ENCODE measurements around the gene OXSR1.

DNA sequence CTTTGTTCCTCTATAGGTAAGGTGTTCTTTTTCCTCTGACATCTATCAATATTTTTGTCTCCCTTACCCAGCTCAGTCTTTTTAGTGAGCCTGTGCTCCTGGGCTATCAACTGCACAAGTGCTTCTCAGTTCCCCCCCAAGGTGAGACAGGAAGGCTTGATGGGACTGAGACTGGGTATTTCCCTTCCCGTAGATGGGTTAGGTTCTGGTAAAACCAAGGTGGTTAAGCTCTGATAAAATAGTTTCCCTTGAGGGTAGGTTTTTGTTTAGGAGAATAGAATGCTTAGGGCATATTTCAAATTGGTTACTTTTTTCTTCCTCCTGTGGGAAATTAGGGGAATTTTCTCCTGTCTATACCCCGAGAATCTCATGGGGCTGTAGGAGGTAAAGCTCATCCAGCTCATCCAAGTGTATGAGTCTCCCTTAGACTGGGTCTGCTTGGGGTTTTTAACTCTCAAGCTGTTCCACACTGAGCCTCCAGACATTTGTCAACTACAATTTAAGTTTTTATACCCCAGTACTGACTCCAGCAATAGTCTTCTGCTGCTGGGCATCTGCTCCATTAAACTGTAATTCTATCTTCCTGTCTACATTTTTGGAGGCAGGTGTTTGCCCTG lies 44.9 kb downstream of the OXSR1 start:
- TF ChIP-seq, protein P1, sequence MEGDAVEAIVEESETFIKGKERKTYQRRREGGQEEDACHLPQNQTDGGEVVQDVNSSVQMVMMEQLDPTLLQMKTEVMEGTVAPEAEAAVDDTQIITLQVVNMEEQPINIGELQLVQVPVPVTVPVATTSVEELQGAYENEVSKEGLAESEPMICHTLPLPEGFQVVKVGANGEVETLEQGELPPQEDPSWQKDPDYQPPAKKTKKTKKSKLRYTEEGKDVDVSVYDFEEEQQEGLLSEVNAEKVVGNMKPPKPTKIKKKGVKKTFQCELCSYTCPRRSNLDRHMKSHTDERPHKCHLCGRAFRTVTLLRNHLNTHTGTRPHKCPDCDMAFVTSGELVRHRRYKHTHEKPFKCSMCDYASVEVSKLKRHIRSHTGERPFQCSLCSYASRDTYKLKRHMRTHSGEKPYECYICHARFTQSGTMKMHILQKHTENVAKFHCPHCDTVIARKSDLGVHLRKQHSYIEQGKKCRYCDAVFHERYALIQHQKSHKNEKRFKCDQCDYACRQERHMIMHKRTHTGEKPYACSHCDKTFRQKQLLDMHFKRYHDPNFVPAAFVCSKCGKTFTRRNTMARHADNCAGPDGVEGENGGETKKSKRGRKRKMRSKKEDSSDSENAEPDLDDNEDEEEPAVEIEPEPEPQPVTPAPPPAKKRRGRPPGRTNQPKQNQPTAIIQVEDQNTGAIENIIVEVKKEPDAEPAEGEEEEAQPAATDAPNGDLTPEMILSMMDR (IDR thresholded peaks at IDR 0.05): no peak
- no peak for TF ChIP-seq POLR2A (IDR thresholded peaks at IDR 0.05)

Measured in Peyer's patch (tissue), 4 donors.